ENCODE measurements around the gene EVI5L.

The EVI5L gene

GRCh38 chr19:7904074-7905020 lies 74.3 kb downstream of the EVI5L start:
- TF ChIP-seq POLR2A (IDR thresholded peaks at IDR 0.05; ENCODE audit: extremely low read depth, insufficient read length): no peak
- TF ChIP-seq MAX (IDR thresholded peaks at IDR 0.05; ENCODE audit: low read depth, low read length): 0 out of 2 replicates have a peak, but pooled peaks have one; percentile 21
- DNase-seq (ENCODE audit: low read depth): no peak
- peak overlapping the region; percentile 79 for H3K4me3 ChIP-seq (ENCODE audit: low read depth, low read length)

GRCh38 chr19:7905268-7905667 lies 75.2 kb downstream of the EVI5L start:
- TF ChIP-seq POLR2A (IDR thresholded peaks at IDR 0.05; ENCODE audit: extremely low read depth, insufficient read length) (no peak), MAX (IDR thresholded peaks at IDR 0.05; ENCODE audit: low read depth, low read length) (no peak), MYC (IDR thresholded peaks at IDR 0.05; ENCODE audit: low read depth, low read length) (no peak), CTCF (IDR thresholded peaks at IDR 0.05; ENCODE audit: low read depth, low read length) (no peak)
- no peak for DNase-seq (ENCODE audit: low read depth)
- H3K4me3 ChIP-seq (ENCODE audit: low read depth, low read length): peak overlapping the region; percentile 79

GRCh38 chr19:7905859-7906258 lies 75.8 kb downstream of the EVI5L start:
- H3K4me3 ChIP-seq (ENCODE audit: low read depth, low read length): no peak overlapping the region
- no peak for TF ChIP-seq MYC (IDR thresholded peaks at IDR 0.05; ENCODE audit: low read depth, low read length)
- DNase-seq (ENCODE audit: low read depth): no peak

- TF ChIP-seq CTCF (IDR thresholded peaks at IDR 0.05; ENCODE audit: low read depth, low read length) (no peak), MYC (IDR thresholded peaks at IDR 0.05; ENCODE audit: low read depth, low read length) (no peak), POLR2A (IDR thresholded peaks at IDR 0.05; ENCODE audit: extremely low read depth, insufficient read length) (no peak), MAX (IDR thresholded peaks at IDR 0.05; ENCODE audit: low read depth, low read length) (no peak)
Measured at GRCh38 chr19:7907122-7907521, 77.1 kb downstream of the EVI5L start.

GRCh38 chr19:7907544-7907943 lies 77.5 kb downstream of the EVI5L start:
- no peak overlapping the region for H3K4me3 ChIP-seq (ENCODE audit: low read depth, low read length)
- DNase-seq (ENCODE audit: low read depth): no peak
- TF ChIP-seq CTCF (IDR thresholded peaks at IDR 0.05; ENCODE audit: low read depth, low read length) (no peak), MYC (IDR thresholded peaks at IDR 0.05; ENCODE audit: low read depth, low read length) (no peak), MAX (IDR thresholded peaks at IDR 0.05; ENCODE audit: low read depth, low read length) (no peak), POLR2A (IDR thresholded peaks at IDR 0.05; ENCODE audit: extremely low read depth, insufficient read length) (no peak)

More at GRCh38 chr19:7907122-7907521, 77.1 kb downstream of the EVI5L start:
- H3K4me3 ChIP-seq (ENCODE audit: low read depth, low read length): no peak overlapping the region
- DNase-seq (ENCODE audit: low read depth): no peak

- TF ChIP-seq MAX (IDR thresholded peaks at IDR 0.05; ENCODE audit: low read depth, low read length): no peak
- no peak for TF ChIP-seq CTCF (IDR thresholded peaks at IDR 0.05; ENCODE audit: low read depth, low read length)
- no peak for TF ChIP-seq MYC (IDR thresholded peaks at IDR 0.05; ENCODE audit: low read depth, low read length)
- no peak for TF ChIP-seq POLR2A (IDR thresholded peaks at IDR 0.05; ENCODE audit: extremely low read depth, insufficient read length)
- H3K4me3 ChIP-seq (ENCODE audit: low read depth, low read length): no peak overlapping the region
- DNase-seq (ENCODE audit: low read depth): no peak
Measured at GRCh38 chr19:7908078-7908699, 78.2 kb downstream of the EVI5L start.
